Esophagus squamous epithelium (tissue), 5 donors: ENCODE data around the gene RAB37. TPM values are rescaled to one million over a fixed set of nuclear protein-coding genes. Genes with fewer than 3 reads are reported as not detected.

Experiments used
- DNase-seq: peaks from one replicate; lab custom pipeline; 2025; lab: John Stamatoyannopoulos, UW
- H3K27ac ChIP-seq, 4 donors: fragments of 200-600 bp; sonication (generic); one replicate each; pipeline ENCODE4 v1.5.1; 2016 to 2019; ENCODE audit warnings: mild to moderate bottlenecking in 1 of 4
- H3K27me3 ChIP-seq, 4 donors: fragments of 200-600 bp; sonication (generic); 1 replicate in 3 of 4; 2 replicates in 1 of 4; pipeline versions ENCODE4 v1.5.1 to v1.6.0; 2017 to 2021; ENCODE audit warnings: antibody characterized with exemption in 1 of 4
- H3K36me3 ChIP-seq, 3 donors: fragments of 200-600 bp; sonication (generic); one replicate each; pipeline ENCODE4 v1.5.1; 2016 to 2019
- H3K4me1 ChIP-seq, 3 donors: fragments of 200-600 bp; sonication (generic); one replicate each; pipeline ENCODE4 v1.5.1; 2017 to 2019
- H3K4me3 ChIP-seq, 4 donors: fragments of 200-600 bp; sonication (generic); 1 replicate in 3 of 4; 2 replicates in 1 of 4; pipeline ENCODE4 v1.5.1; 2016 to 2019; ENCODE audit warnings: mild to moderate bottlenecking in 2 of 4, moderate library complexity in 1 of 4
- H3K9me3 ChIP-seq, 3 donors: fragments of 200-600 bp; sonication (generic); one replicate each; pipeline ENCODE4 v1.5.1; 2016 to 2019
- CTCF ChIP-seq, 6 experiments: fragments of 450-650 bp in 4 of 6; fragments of 200-600 bp in 2 of 6; sonication (generic) in 2 of 6; IDR thresholded peaks; one replicate each; pipeline ENCODE4 v1.5.1; 2016 to 2019; ENCODE audit warnings: antibody characterized with exemption in 6 of 6, mild to moderate bottlenecking in 4 of 6, moderate library complexity in 4 of 6
- POLR2A ChIP-seq, 4 donors: fragments of 450-650 bp; IDR thresholded peaks; one replicate each; pipeline ENCODE4 v1.6.1; 2017; ENCODE audit warnings: antibody characterized with exemption in 4 of 4, mild to moderate bottlenecking in 4 of 4, moderate library complexity in 3 of 4
- WGBS, 2 donors: methylation state at CpG; one replicate each; pipeline ENCODE4 v1.1.5; 2018; 5-methylcytosine and 5-hydroxymethylcytosine counted together
- intact Hi-C: fragments of 100-400 bp; cut with DNase I; formaldehyde crosslinking; loops from one replicate; pipeline ENCODE4 v1.15.0; 2022
- total RNA-seq, 4 donors: library from RNA; depleted of rRNA; stranded (reverse); fragments of >200 nt; gene quantifications; one replicate each; pipeline ENCODE4 v1.1.0, GENCODE V29; 2016
- donor health status: DM: yes; HTN: yes; CAD: no.

RAB37 gene
- total RNA-seq, 4 donors from 2014 or later: 0.44 to 3.2 (median 1.6) TPM; not detected in 1

GRCh38 chr17:74790161-74791058 is 53.4 kb downstream of the RAB37 start:
- DNase-seq: no peak
- WGBS, 2 donors: 55 to 70% methylated on average over 14 to 18 of the region's 21 CpGs
- no peaks in the 10 kb centered on the region for H3K27me3 ChIP-seq
- intact Hi-C loops: loop anchor here (5.0 to 10.0 kb wide), 2 partner anchors 72 to 164 kb away; no protein-coding TSS in a partner anchor
- no peak for TF ChIP-seq POLR2A (IDR thresholded peaks at IDR 0.05)
- no peak for TF ChIP-seq CTCF (IDR thresholded peaks at IDR 0.05)
- no peaks in the 10 kb centered on the region for H3K9me3 ChIP-seq
- peaks cover 3 to 32% (median 17%) of the 10 kb centered on the region in 3 donors for H3K4me1 ChIP-seq
- H3K36me3 ChIP-seq: peaks cover 0 to 72% (median 6%) of the 10 kb centered on the region in 3 donors
- H3K4me3 ChIP-seq: no peak overlapping the region
- peak overlapping the region in 1 of 4 donors; percentile 30 for H3K27ac ChIP-seq

GRCh38 chr17:74792586-74793105 is 55.6 kb downstream of the RAB37 start:
- TF ChIP-seq CTCF (IDR thresholded peaks at IDR 0.05) (no peak), POLR2A (IDR thresholded peaks at IDR 0.05) (no peak)
- Histone ChIP-seq H3K36me3 (peaks cover 14 to 82% (median 15%) of the 10 kb centered on the region in 3 donors), H3K4me3 (no peak overlapping the region), H3K4me1 (peaks cover 3 to 19% (median 11%) of the 10 kb centered on the region in 3 donors), H3K27ac (no peak overlapping the region), H3K9me3 (no peaks in the 10 kb centered on the region), H3K27me3 (no peaks in the 10 kb centered on the region)
- WGBS, 2 donors: 91 to 94% methylated on average over 11 to 12 of the region's 12 CpGs
- intact Hi-C loops: loop anchor here (5.0 to 10.0 kb wide), 2 partner anchors 70 to 162 kb away; no protein-coding TSS in a partner anchor
- DNase-seq: no peak

- H3K4me3 ChIP-seq: no peak overlapping the region
- WGBS, 2 donors: 83 to 84% methylated on average over 6 to 11 of the region's 18 CpGs
- no peaks in the 10 kb centered on the region for H3K9me3 ChIP-seq
- intact Hi-C loops: loop anchor here (10.0 kb wide), 1 partner anchor 159 kb away; no protein-coding TSS in a partner anchor
- no peak overlapping the region for H3K27ac ChIP-seq
- no peaks in the 10 kb centered on the region for H3K27me3 ChIP-seq
- no peak for DNase-seq
- peaks cover 3 to 13% (median 7%) of the 10 kb centered on the region in 3 donors for H3K4me1 ChIP-seq
- H3K36me3 ChIP-seq: peaks cover 17 to 89% (median 20%) of the 10 kb centered on the region in 3 donors
- TF ChIP-seq POLR2A (IDR thresholded peaks at IDR 0.05) (no peak), CTCF (IDR thresholded peaks at IDR 0.05) (no peak)
These were observed 58.4 kb downstream of the RAB37 start for GRCh38 chr17:74795327-74796020.

GRCh38 chr17:74796211-74796610 is 59.2 kb downstream of the RAB37 start:
- 85 to 95% methylated on average over 2 to 4 of the region's 4 CpGs for WGBS, 2 donors
- Histone ChIP-seq H3K9me3 (no peaks in the 10 kb centered on the region), H3K27me3 (no peaks in the 10 kb centered on the region), H3K4me3 (no peak overlapping the region), H3K4me1 (peaks cover 2 to 5% (median 3%) of the 10 kb centered on the region in 3 donors), H3K27ac (no peak overlapping the region), H3K36me3 (peaks cover 17 to 92% (median 20%) of the 10 kb centered on the region in 3 donors)
- TF ChIP-seq CTCF (IDR thresholded peaks at IDR 0.05): no peak
- TF ChIP-seq POLR2A (IDR thresholded peaks at IDR 0.05): no peak
- no peak for DNase-seq
- intact Hi-C loops: loop anchor here (10.0 kb wide), 1 partner anchor 159 kb away; no protein-coding TSS in a partner anchor
